GM18951 (cell line): ENCODE results near the gene PLP1.

Experiments used
- POLR2A ChIP-seq: IDR thresholded peaks from 4 replicates; pipeline ENCODE4 v1.6.1; 2011; ENCODE audit warnings: mild to moderate bottlenecking; ENCODE audit not compliant: insufficient read length, insufficient read depth; ENCODE audit errors: extremely low read depth
- in situ Hi-C: fragments of 300-500 bp; cut with MboI; formaldehyde crosslinking; loops from one replicate; pipeline ENCODE4 v1.12.0; 2022; ENCODE audit warnings: low sequenced_read_pairs, mixed read lengths, inconsistent platforms; ENCODE audit not compliant: unreplicated experiment

The PLP1 gene

DNA sequence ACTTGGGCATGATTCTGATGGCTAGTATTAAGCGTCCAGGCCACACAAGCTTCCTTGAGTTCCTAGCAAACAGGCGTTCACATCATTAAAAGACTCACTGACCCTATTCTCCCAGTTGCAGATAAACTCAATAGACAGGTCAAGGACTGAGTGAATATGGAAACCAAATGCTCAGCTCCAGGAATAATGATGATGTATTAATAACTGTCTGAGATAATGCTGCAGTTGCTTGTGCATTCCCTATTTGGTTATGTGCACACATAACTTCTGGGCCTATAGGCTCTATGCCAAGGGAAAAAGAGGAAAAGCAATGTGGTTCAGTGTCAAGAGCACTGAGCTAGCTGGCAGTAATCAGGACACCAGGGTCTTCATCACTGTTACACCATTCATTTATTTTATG, 51.9 kb downstream of the PLP1 start:
- no peak for TF ChIP-seq POLR2A
- in situ Hi-C loops: loop anchor here (25.0 kb wide), 1 partner anchor 309 kb away; no protein-coding TSS in a partner anchor

DNA sequence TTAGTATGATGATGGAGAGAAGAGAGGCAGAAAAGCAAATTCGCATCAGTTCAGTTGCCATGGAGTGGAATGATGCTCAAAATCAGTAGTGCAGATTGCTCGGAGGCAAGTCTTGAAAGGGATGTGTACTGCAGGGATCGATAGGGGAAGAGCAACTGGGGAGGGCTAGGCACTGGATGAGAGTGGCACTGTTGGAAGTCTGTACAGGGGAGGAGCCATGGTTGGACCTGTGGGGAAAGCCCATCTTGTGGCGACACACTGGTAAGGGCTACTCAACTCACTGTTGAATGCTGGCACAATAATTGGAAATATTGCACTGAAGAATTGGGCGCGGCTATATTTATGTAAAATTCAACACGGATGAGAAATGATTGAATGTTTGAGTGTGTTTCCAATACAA, 54.2 kb downstream of the PLP1 start:
- TF ChIP-seq POLR2A: no peak
- in situ Hi-C loops: loop anchor here (25.0 kb wide), 1 partner anchor 306 kb away; no protein-coding TSS in a partner anchor

GRCh38 chrX:103831342-103831802, 54.7 kb downstream of the PLP1 start:
- no peak for TF ChIP-seq POLR2A
- in situ Hi-C loops: loop anchor here (25.0 kb wide), 1 partner anchor 306 kb away; no protein-coding TSS in a partner anchor

GRCh38 chrX:103831803-103832544, 55.3 kb downstream of the PLP1 start, which contains the start of gene RAB9B:
Gene RAB9B (minus strand): TSS chrX:103832257. CDS start chrX:103825784, 6,473 bp downstream.
- in situ Hi-C loops: loop anchor here (25.0 kb wide), 1 partner anchor 305 kb away; no protein-coding TSS in a partner anchor

GRCh38 chrX:103839404-103839803, 62.8 kb downstream of the PLP1 start:
- no peak for TF ChIP-seq POLR2A
- in situ Hi-C loops: loop anchor here (25.0 kb wide), 1 partner anchor 298 kb away; no protein-coding TSS in a partner anchor

More at GRCh38 chrX:103831803-103832544, 55.3 kb downstream of the PLP1 start, which contains the start of gene RAB9B:
- TF ChIP-seq POLR2A: no peak
